ENCODE measurements around the gene GABBR2. TPM values are rescaled to one million over a fixed set of nuclear protein-coding genes. Genes with fewer than 3 reads are reported as not detected.

GABBR2 gene
- total and polyA plus RNA-seq, 2 donors (not counting 1 experiment from before 2014, with no cell fraction given), result 0.03 TPM; not detected in 1

- peaks cover 6 to 8% of the 10 kb centered on the region in 2 donors for H3K4me1 ChIP-seq (ENCODE audit: control insufficient read depth in 2 of 2, insufficient read depth in 2 of 2, low read length in 2 of 2)
- no peaks in the 10 kb centered on the region for H3K9me3 ChIP-seq (ENCODE audit: control extremely low read depth in 1 of 3, control insufficient read depth in 2 of 3, insufficient read depth in 1 of 3, low read length in 2 of 3)
- H3K79me2 ChIP-seq (ENCODE audit: control insufficient read depth, insufficient read depth, low read length), result no peaks in the 10 kb centered on the region
- intact Hi-C loops (cut with micrococcal nuclease), result no loop called here
- ATAC-seq (ENCODE audit: low read depth) (no peak), DNase-seq (no peak)
- Mint-ChIP-seq H3K27ac (no peak overlapping the region), H3K4me3 (no peak overlapping the region), H3K27me3 (peaks cover 40% of the 10 kb centered on the region), H3K4me1 (peaks cover 13% of the 10 kb centered on the region), H3K9me3 (ENCODE audit: insufficient read depth) (no peaks in the 10 kb centered on the region)
- no peak overlapping the region for H3K4me3 ChIP-seq (ENCODE audit: control extremely low read depth in 1 of 5, extremely low read depth in 1 of 5, insufficient read depth in 1 of 5, low read depth in 2 of 5, low read length in 4 of 5)
- no peak overlapping the region for H2AFZ ChIP-seq (ENCODE audit: insufficient read depth, low read depth, low read length, poor library complexity, severe bottlenecking)
- H3K27me3 ChIP-seq (replicated peaks in 1 of 4; ENCODE audit: control extremely low read depth in 1 of 4, control insufficient read depth in 3 of 4, insufficient read depth in 4 of 4, low read length in 3 of 4), result peaks cover 0 to 2% (median 0%) of the 10 kb centered on the region in 4 experiments
- no peaks in the 10 kb centered on the region for H4K20me1 ChIP-seq (ENCODE audit: control insufficient read depth, insufficient read depth, low read length, poor library complexity, severe bottlenecking)
- H3K4me2 ChIP-seq (replicated peaks; ENCODE audit: low read depth, low read length, poor library complexity, severe bottlenecking), result no peak overlapping the region
- H3K9ac ChIP-seq (ENCODE audit: low read length), result no peak overlapping the region
- no peak overlapping the region for H3K27ac ChIP-seq (ENCODE audit: low read length in 2 of 2)
- CTCF ChIA-PET, result no interaction called here
- TF ChIP-seq EZH2 (IDR thresholded peaks at IDR 0.05; ENCODE audit: borderline replicate concordance, insufficient read depth, low read depth, low read length, poor library complexity, severe bottlenecking) (no peak), CTCF (IDR thresholded peaks at IDR 0.05) (no peak)
- no peaks in the 10 kb centered on the region for H3K36me3 ChIP-seq (replicated peaks in 1 of 2; ENCODE audit: control extremely low read depth in 1 of 2, control insufficient read depth in 1 of 2, extremely low read depth in 1 of 2, insufficient read depth in 2 of 2, low read length in 1 of 2)
- POLR2A ChIA-PET, result no interaction called here
- WGBS (ENCODE audit: insufficient coverage), result 44% methylated on average over 2 of the region's 3 CpGs
Observed at GRCh38 chr9:98576354-98576753, 132.4 kb downstream of the GABBR2 start.

GRCh38 chr9:98575379-98576346 lies 133.1 kb downstream of the GABBR2 start:
- Histone ChIP-seq H3K4me3 (ENCODE audit: control extremely low read depth in 1 of 5, extremely low read depth in 1 of 5, insufficient read depth in 1 of 5, low read depth in 2 of 5, low read length in 4 of 5) (no peak overlapping the region), H3K27ac (ENCODE audit: low read length in 2 of 2) (no peak overlapping the region), H3K9me3 (ENCODE audit: control extremely low read depth in 1 of 3, control insufficient read depth in 2 of 3, insufficient read depth in 1 of 3, low read length in 2 of 3) (no peaks in the 10 kb centered on the region), H3K4me1 (ENCODE audit: control insufficient read depth in 2 of 2, insufficient read depth in 2 of 2, low read length in 2 of 2) (peaks cover 6 to 8% of the 10 kb centered on the region in 2 donors), H2AFZ (ENCODE audit: insufficient read depth, low read depth, low read length, poor library complexity, severe bottlenecking) (no peak overlapping the region), H3K36me3 (replicated peaks in 1 of 2; ENCODE audit: control extremely low read depth in 1 of 2, control insufficient read depth in 1 of 2, extremely low read depth in 1 of 2, insufficient read depth in 2 of 2, low read length in 1 of 2) (no peaks in the 10 kb centered on the region), H3K79me2 (ENCODE audit: control insufficient read depth, insufficient read depth, low read length) (no peaks in the 10 kb centered on the region), H3K27me3 (replicated peaks in 1 of 4; ENCODE audit: control extremely low read depth in 1 of 4, control insufficient read depth in 3 of 4, insufficient read depth in 4 of 4, low read length in 3 of 4) (peaks cover 0 to 2% (median 0%) of the 10 kb centered on the region in 4 experiments), H4K20me1 (ENCODE audit: control insufficient read depth, insufficient read depth, low read length, poor library complexity, severe bottlenecking) (no peaks in the 10 kb centered on the region), H3K9ac (ENCODE audit: low read length) (no peak overlapping the region), H3K4me2 (replicated peaks; ENCODE audit: low read depth, low read length, poor library complexity, severe bottlenecking) (no peak overlapping the region)
- ChIA-PET POLR2A (no interaction called here), CTCF (no interaction called here)
- WGBS (ENCODE audit: insufficient coverage), result 7% methylated on average over 13 of the region's 13 CpGs
- Mint-ChIP-seq H3K4me3 (no peak overlapping the region), H3K27ac (no peak overlapping the region), H3K27me3 (peaks cover 35% of the 10 kb centered on the region), H3K9me3 (ENCODE audit: insufficient read depth) (no peaks in the 10 kb centered on the region), H3K4me1 (peaks cover 13% of the 10 kb centered on the region)
- TF ChIP-seq EZH2 (IDR thresholded peaks at IDR 0.05; ENCODE audit: borderline replicate concordance, insufficient read depth, low read depth, low read length, poor library complexity, severe bottlenecking), result no peak
- intact Hi-C loops (cut with micrococcal nuclease), result no loop called here
- ATAC-seq (ENCODE audit: low read depth), result no peak
- no peak for DNase-seq

Data from B cell (primary cell).